SU-DHL-6 (cell line): ENCODE measurements around the gene TOMM40.
"Not testable (repeated sequence)": the region's sequence is repeated elsewhere in the genome, so short reads cannot be mapped to it uniquely, and the experiment has no call there.

Experiments
- CTCF ChIP-seq: fragments of 200-600 bp; sonication (generic); IDR thresholded peaks from one replicate; pipeline ENCODE4 v1.5.1; 2017; ENCODE audit warnings: antibody characterized with exemption, mild to moderate bottlenecking, low read length, moderate library complexity; ENCODE audit not compliant: insufficient read depth, poor library complexity, severe bottlenecking
- EZH2phosphoT487 ChIP-seq: fragments of 200-600 bp; sonication (generic), shearing (Covaris generic); conservative IDR thresholded peaks from 2 replicates; pipeline ENCODE4 v1.6.1; 2018; ENCODE audit warnings: mild to moderate bottlenecking, antibody characterized with exemption, low read length, moderate library complexity, mixed read lengths

GRCh38 chr19:44888335-44888734, 2.7 kb upstream of the TOMM40 start:
- TF ChIP-seq CTCF, EZH2phosphoT487: not testable (repeated sequence)
